DMS53 treated with DMSO at 0.1 percent for 48 hours (cell line): ENCODE measurements around the gene CD99L2.
A peak's percentile ranks its signal among the peaks of the same experiment; 100 is the strongest.

Experiments used
- DNase-seq: peaks from one replicate; lab custom pipeline; 2025; ENCODE audit not compliant: unreplicated experiment; lab: John Stamatoyannopoulos, UW

CD99L2 gene

GRCh38 chrX:150898343-150899190 is at the start of gene CD99L2:
CD99L2 (minus strand) TSS chrX:150898668; CDS start chrX:150898588, 80 bp downstream.
- peak; percentile 82 for DNase-seq

GRCh38 chrX:150944233-150944632 is 45.8 kb upstream of the CD99L2 start:
- no peak for DNase-seq

- no peak for DNase-seq
Measured at GRCh38 chrX:150942942-150943594, 44.6 kb upstream of the CD99L2 start.

- no peak for DNase-seq
Measured at GRCh38 chrX:150941580-150941979, 43.1 kb upstream of the CD99L2 start.

GRCh38 chrX:150940844-150941495 is 42.5 kb upstream of the CD99L2 start:
- no peak for DNase-seq

- no peak for DNase-seq
Measured at GRCh38 chrX:150936556-150936955, 38.1 kb upstream of the CD99L2 start.

- DNase-seq = no peak
Measured at GRCh38 chrX:150935467-150935866, 37.0 kb upstream of the CD99L2 start.

GRCh38 chrX:150934453-150934852 is 36.0 kb upstream of the CD99L2 start:
- DNase-seq = no peak

- DNase-seq = no peak
Measured at GRCh38 chrX:150933945-150934350, 35.5 kb upstream of the CD99L2 start.

GRCh38 chrX:150929058-150929457 is 30.6 kb upstream of the CD99L2 start:
- DNase-seq = no peak

- DNase-seq = no peak
Measured at GRCh38 chrX:150926791-150927190, 28.3 kb upstream of the CD99L2 start.

GRCh38 chrX:150926304-150926703 is 27.8 kb upstream of the CD99L2 start:
- no peak for DNase-seq

GRCh38 chrX:150919401-150919800 is 20.9 kb upstream of the CD99L2 start:
- no peak for DNase-seq

- no peak for DNase-seq
Measured at GRCh38 chrX:150913511-150913910, 15.0 kb upstream of the CD99L2 start.

- DNase-seq = no peak
Measured at GRCh38 chrX:150907474-150907873, 9.0 kb upstream of the CD99L2 start.

GRCh38 chrX:150906694-150907093 is 8.2 kb upstream of the CD99L2 start:
- no peak for DNase-seq

- no peak for DNase-seq
Measured at GRCh38 chrX:150905293-150905692, 6.8 kb upstream of the CD99L2 start.

GRCh38 chrX:150903110-150903508 is 4.6 kb upstream of the CD99L2 start:
- no peak for DNase-seq

GRCh38 chrX:150902434-150903109 is 4.1 kb upstream of the CD99L2 start:
- DNase-seq = no peak

- DNase-seq = peak; percentile 56
Measured at GRCh38 chrX:150899191-150899757, 806 bp upstream of the CD99L2 start.
